Nephron (organoid): ENCODE measurements around the gene CXADR.
A peak's percentile ranks its signal among the peaks of the same experiment; 100 is the strongest.

Source experiments
- H3K27ac Mint-ChIP-seq, 3 experiments: 2 replicates each; pipeline ENCODE4 v1.8.0; 2020; ENCODE audit warnings: mixed read lengths in 3 of 3, mild to moderate bottlenecking in 2 of 3, moderate library complexity in 1 of 3
- H3K27me3 Mint-ChIP-seq: 2 replicates; pipeline ENCODE4 v1.8.0; 2021; ENCODE audit warnings: low read depth, mild to moderate bottlenecking, moderate library complexity, mixed read lengths
- H3K36me3 Mint-ChIP-seq: 2 replicates; pipeline ENCODE4 v1.8.0; 2020; ENCODE audit warnings: low read depth, mixed read lengths
- H3K4me1 Mint-ChIP-seq: 2 replicates; pipeline ENCODE4 v1.8.0; 2020; ENCODE audit warnings: mixed read lengths
- H3K4me3 Mint-ChIP-seq, 3 experiments: 2 replicates each; pipeline ENCODE4 v1.8.0; 2020; ENCODE audit warnings: mild to moderate bottlenecking in 3 of 3, mixed read lengths in 3 of 3, moderate library complexity in 2 of 3
- H3K9me3 Mint-ChIP-seq: 2 replicates; pipeline ENCODE4 v1.8.0; 2020; ENCODE audit warnings: mixed read lengths
- CTCF ChIP-seq, 3 experiments: fragments of 200-600 bp; sonication (generic); IDR thresholded peaks; one replicate each; pipeline ENCODE4 v1.5.0; 2021; ENCODE audit warnings: antibody characterized with exemption in 3 of 3; ENCODE audit not compliant: unreplicated experiment in 3 of 3

Gene CXADR

DNA sequence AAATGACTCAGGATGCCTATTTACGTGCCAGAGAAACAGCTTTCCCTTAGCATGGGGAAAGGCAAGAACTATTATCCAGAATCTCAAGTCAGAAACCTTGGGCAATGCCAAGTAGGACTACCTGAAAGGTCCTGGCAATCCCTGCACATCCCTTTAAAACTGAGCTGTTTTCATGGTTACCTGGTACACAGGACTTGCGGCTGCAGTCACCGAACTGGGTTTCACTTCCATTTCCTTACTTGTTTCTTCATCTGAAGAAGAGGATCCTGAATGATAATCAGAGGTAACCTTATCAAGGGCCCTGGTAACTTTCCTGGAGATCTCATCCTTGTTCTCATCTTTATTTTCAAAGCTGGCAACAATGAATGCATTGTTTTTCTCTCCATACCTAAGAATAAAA, 85.6 kb downstream of the CXADR start:
- Mint-ChIP-seq H3K27me3 (no peaks in the 10 kb centered on the region), H3K9me3 (no peaks in the 10 kb centered on the region), H3K4me3 (no peak overlapping the region), H3K4me1 (no peaks in the 10 kb centered on the region), H3K27ac (no peak overlapping the region), H3K36me3 (peaks cover 66% of the 10 kb centered on the region)
- TF ChIP-seq CTCF (IDR thresholded peaks at IDR 0.05; ENCODE audit: unreplicated experiment in 3 of 3): no peak

GRCh38 chr21:17602874-17603273, 90.0 kb downstream of the CXADR start:
- H3K4me3 Mint-ChIP-seq: no peak overlapping the region
- H3K4me1 Mint-ChIP-seq: no peaks in the 10 kb centered on the region
- no peak for TF ChIP-seq CTCF (IDR thresholded peaks at IDR 0.05; ENCODE audit: unreplicated experiment in 3 of 3)
- no peak overlapping the region for H3K27ac Mint-ChIP-seq
- H3K36me3 Mint-ChIP-seq: peaks cover 59% of the 10 kb centered on the region
- no peaks in the 10 kb centered on the region for H3K27me3 Mint-ChIP-seq
- no peaks in the 10 kb centered on the region for H3K9me3 Mint-ChIP-seq

DNA sequence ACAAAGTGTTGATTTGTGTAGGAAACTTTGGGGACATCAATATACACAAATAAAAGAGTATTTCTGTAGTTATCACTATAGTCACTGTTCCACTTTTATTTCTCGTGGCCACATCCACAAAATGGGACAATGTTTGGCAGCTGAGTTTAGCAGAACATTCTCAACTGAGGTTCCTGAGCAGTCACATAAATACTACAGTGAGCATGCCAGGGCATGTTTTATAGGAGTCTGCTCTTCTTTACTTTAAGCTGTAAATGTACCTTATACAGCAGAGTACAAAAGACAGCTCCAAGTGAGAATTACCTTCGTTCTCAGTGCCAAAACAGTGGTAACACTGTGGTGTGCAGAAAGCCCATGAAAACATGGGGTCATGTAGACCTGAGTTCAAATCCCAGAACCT, 94.8 kb downstream of the CXADR start:
- H3K27me3 Mint-ChIP-seq: no peaks in the 10 kb centered on the region

GRCh38 chr21:17609681-17610080, 96.8 kb downstream of the CXADR start:
- Mint-ChIP-seq H3K9me3 (no peaks in the 10 kb centered on the region), H3K27me3 (peaks cover 4% of the 10 kb centered on the region), H3K4me3 (peak overlapping the region; percentile 71 to 95 (median 81)), H3K36me3 (peaks cover 27% of the 10 kb centered on the region), H3K27ac (peak overlapping the region in 1 of 3 experiments; percentile 57), H3K4me1 (peaks cover 26% of the 10 kb centered on the region)
- TF ChIP-seq CTCF (IDR thresholded peaks at IDR 0.05; ENCODE audit: unreplicated experiment in 3 of 3): no peak

More for the DNA sequence above, 94.8 kb downstream of the CXADR start:
- Mint-ChIP-seq H3K9me3 (no peaks in the 10 kb centered on the region), H3K4me1 (peaks cover 26% of the 10 kb centered on the region), H3K36me3 (peaks cover 47% of the 10 kb centered on the region), H3K4me3 (peak overlapping the region in 1 of 3 experiments; percentile 19), H3K27ac (no peak overlapping the region)
- no peak for TF ChIP-seq CTCF (IDR thresholded peaks at IDR 0.05; ENCODE audit: unreplicated experiment in 3 of 3)

DNA sequence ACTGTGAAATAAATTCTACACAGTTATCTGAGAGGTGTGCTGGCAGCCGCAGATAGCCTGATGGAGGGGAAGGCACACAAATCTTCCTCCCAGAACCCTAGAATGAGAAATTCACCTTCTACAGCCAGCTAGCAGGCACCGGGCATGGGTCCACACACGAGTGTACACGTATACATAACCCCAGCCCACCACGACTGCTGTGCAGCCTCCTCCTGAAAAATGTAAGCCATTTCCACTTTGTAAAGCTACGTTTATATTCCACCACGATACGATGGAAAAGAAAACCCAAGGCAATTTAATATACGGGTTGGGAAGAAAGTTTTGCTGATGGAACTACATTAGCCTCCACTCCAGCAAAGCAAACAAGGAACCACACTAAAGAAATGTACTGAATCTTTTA, 98.1 kb downstream of the CXADR start:
- peak overlapping the region; percentile 90 to 98 (median 94) for H3K27ac Mint-ChIP-seq
- TF ChIP-seq CTCF (IDR thresholded peaks at IDR 0.05; ENCODE audit: unreplicated experiment in 3 of 3): no peak
- peaks cover 4% of the 10 kb centered on the region for H3K27me3 Mint-ChIP-seq
- peak overlapping the region; percentile 88 to 98 (median 95) for H3K4me3 Mint-ChIP-seq
- peaks cover 26% of the 10 kb centered on the region for H3K4me1 Mint-ChIP-seq
- H3K36me3 Mint-ChIP-seq: peaks cover 20% of the 10 kb centered on the region
- no peaks in the 10 kb centered on the region for H3K9me3 Mint-ChIP-seq

GRCh38 chr21:17611414-17612022, 98.7 kb downstream of the CXADR start:
- TF ChIP-seq CTCF (IDR thresholded peaks at IDR 0.05; ENCODE audit: unreplicated experiment in 3 of 3): no peak
- H3K4me3 Mint-ChIP-seq: peak overlapping the region; percentile 88 to 98 (median 95)
- peaks cover 27% of the 10 kb centered on the region for H3K4me1 Mint-ChIP-seq
- H3K27ac Mint-ChIP-seq: peak overlapping the region; percentile 90 to 98 (median 94)
- H3K36me3 Mint-ChIP-seq: peaks cover 20% of the 10 kb centered on the region
- H3K9me3 Mint-ChIP-seq: no peaks in the 10 kb centered on the region
- H3K27me3 Mint-ChIP-seq: peaks cover 4% of the 10 kb centered on the region
